GM18499 (cell line): ENCODE measurements around the gene CD34.

Source experiments
- ATAC-seq: cut with Tn5 transposase; IDR thresholded peaks from one replicate; pipeline ENCODE4 v1.9.1; 2021; ENCODE audit warnings: moderate number of reproducible peaks; ENCODE audit not compliant: insufficient read depth, unreplicated experiment

Gene CD34

GRCh38 chr1:207902566-207902965 lies 8.4 kb downstream of the CD34 start:
- no peak for ATAC-seq

DNA sequence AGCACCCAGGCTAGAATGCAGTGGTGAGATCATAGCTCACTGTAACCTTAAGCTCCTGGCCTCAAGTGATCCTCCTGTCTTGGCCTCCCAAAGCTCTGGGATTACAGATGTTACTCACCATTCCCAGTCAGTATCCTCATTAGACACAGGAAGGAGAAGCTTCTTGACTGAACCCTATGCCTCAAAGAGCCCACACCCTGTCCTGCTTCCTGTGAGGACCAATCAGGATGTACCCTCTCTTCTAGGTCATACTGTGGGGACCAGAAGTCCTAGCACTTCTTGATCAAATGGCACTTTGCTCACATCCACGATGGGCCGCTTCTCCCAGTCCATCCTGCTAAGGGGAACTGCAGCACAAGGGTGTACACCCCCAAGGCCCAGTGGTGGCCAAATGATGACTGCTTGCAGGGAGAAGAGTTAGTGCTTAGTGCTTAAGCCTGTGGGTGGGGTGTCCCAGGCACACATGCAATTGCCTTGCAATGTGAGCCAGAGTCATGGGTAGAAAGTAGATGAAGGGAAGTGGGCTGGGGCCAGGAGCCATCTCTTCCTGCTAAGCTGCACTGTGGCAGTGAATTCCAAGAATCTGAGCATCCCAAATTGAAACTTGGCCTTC lies 9.8 kb downstream of the CD34 start:
- ATAC-seq, result no peak

- no peak for ATAC-seq
Measured at GRCh38 chr1:207898836-207899235, 12.1 kb downstream of the CD34 start.

DNA sequence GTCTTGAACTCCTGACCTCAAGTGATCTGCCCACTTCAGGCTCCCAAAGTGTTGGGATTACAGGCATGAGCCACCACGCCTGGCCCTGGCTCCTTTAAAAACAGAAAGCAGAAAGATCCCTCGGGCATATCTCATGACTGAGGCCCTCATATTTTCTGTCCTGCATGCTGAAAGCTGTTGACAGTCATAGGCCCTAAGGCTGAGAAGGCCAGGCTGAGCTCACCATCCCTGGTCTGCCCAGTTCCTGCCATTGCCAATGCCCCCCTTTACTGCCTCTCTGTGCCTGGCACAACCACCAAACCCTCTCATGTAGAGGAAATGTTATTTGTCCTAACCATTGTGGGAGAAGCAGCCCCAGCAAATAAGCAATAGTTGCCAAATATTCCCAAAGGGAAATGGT lies 12.7 kb downstream of the CD34 start:
- no peak for ATAC-seq

- ATAC-seq, result no peak
Measured at GRCh38 chr1:207897188-207897587, 13.7 kb downstream of the CD34 start.

GRCh38 chr1:207896547-207896946 lies 14.4 kb downstream of the CD34 start:
- ATAC-seq, result no peak

GRCh38 chr1:207894704-207895103 lies 16.2 kb downstream of the CD34 start:
- ATAC-seq, result no peak

DNA sequence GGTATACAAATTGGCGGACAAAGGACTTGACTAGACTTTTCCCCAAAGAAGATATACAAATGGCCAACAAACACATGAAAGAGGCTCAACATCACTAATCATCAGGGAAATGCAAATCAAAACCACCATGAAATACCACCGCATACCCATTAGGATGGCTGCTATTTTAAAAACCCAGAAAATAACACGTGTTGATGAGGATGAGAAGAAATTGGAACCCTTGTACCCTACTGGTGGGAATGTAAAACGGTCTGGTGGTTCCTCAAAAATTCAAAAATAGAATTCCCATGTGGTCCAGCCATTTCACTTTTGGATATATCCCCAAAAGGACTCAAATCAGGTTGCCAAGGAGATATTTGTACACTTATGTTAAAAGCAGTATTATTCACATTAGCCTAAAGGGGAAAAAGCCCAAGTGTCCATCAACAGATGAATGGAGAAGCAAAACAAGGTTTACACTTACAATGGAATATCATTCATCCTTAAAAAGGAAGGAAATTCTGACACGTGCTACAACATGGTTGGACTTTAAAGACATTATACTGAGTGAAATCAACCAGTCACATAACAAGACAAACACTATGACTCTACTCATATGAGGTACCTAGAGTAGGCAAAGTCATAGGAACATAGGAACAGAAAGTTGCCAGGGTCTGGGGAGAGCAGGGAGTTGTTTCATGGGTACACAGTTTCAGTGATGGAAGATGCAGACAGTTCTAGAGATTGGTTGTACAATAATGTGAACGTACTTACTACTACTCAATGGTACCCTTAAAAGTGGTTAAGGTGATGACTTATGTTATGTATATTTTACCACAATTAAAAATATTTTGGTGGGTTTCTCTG lies 17.0 kb downstream of the CD34 start:
- no peak for ATAC-seq

DNA sequence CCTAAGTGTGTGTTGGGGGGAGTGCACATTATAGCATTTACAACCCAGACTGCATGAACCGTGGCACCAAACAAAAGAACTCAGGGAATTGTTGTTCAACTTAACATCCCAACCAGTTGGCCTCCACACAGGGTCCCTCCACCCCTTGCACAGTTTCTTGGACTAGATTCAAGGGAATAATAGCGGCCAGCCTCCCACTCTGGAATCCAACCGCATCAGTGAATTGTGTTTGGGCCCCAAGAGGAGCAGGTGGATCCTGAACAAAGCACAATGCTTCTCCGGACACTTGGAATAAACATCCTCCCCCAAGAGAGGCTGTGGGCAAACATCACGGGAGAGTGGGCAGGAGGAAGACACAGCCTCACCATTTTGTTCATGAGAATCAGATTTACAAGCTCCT lies 18.2 kb downstream of the CD34 start:
- ATAC-seq, result no peak

DNA sequence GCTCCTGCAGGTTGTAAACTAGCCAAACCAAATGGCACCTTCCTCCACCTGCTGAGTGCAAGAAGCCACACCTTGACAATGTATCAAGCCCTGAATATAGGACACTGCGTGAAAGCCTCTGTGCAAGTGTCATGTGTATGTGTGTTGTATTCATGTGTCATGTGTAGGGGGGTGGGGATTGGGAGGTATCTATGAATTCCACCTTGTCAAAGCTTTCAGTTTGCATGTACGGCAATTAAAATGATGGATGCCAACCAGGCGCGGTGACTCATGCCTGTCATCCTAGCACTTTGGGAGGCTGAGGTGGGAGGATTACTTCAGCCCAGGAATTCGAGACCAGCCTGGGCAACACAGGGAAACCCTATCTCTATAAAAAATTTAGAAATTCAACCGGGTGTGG lies 19.8 kb downstream of the CD34 start:
- no peak for ATAC-seq

GRCh38 chr1:207890136-207890738 lies 20.7 kb downstream of the CD34 start:
- no peak for ATAC-seq

DNA sequence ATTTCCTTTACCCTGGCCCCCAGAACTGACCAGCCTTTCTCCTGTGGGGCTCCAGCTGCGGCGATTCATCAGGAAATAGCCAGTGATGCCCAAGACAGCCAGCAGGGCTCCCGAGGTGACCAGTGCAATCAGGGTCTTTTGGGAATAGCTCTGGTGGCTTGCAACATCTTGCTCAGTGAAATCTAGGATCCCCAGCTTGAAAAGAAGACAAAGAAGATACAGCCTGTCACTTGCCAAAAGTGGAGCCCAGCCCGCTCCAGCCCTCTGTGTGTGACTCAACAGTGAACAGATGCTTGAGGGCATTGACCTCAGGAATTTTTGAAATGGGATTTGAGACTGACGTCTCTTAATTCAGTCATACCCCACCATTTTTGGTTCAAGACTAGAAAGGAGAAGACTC lies 22.3 kb downstream of the CD34 start:
- ATAC-seq, result no peak

DNA sequence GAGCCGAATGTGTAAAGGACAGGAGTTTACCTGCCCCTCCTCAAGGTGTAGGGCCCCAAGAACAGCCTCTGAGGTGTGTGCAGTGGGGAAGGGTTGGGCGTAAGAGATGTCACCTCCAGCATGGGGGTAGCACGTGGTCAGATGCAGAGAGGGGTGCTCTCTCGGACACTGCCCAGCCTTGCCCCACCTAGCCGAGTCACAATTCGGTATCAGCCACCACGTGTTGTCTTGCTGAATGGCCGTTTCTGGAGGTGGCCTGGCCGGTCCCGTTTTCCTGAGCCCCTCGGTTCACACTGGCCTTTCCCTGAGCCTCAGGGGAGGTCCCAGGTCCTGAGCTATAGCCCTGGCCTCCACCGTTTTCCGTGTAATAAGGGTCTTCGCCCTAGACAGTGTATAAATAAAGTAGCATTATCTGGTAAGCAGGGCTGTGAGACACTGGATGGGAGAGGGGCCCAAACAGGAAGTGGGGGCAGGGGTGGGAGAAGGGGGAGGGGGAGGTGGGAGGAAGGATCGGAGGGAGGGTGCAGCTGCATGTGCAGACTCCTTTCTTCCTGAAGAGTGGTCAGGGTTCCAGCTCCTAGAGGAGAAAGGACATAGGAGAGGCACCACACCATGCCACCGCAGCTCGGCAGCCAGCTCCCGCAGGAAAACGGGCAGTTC lies 23.3 kb downstream of the CD34 start:
- ATAC-seq, result no peak

DNA sequence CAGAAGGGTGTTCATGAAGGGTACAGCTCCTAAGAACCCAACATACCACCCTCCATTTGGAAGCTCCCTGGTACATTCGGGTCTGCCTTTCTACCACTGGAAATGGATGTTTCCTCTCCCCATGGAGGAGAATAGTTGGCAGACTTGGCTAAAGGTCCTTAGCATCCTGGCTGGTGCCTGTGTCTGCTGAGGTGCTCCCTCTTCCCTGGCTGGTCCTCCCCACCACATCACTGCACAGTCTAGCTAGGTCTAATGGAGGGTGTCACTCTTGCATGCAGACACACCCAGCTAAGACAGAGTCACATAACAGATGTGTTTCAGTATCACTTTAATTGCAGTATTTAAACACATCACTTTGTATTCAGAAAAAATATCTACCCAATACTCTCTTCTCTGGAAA lies 24.7 kb downstream of the CD34 start:
- ATAC-seq, result no peak

DNA sequence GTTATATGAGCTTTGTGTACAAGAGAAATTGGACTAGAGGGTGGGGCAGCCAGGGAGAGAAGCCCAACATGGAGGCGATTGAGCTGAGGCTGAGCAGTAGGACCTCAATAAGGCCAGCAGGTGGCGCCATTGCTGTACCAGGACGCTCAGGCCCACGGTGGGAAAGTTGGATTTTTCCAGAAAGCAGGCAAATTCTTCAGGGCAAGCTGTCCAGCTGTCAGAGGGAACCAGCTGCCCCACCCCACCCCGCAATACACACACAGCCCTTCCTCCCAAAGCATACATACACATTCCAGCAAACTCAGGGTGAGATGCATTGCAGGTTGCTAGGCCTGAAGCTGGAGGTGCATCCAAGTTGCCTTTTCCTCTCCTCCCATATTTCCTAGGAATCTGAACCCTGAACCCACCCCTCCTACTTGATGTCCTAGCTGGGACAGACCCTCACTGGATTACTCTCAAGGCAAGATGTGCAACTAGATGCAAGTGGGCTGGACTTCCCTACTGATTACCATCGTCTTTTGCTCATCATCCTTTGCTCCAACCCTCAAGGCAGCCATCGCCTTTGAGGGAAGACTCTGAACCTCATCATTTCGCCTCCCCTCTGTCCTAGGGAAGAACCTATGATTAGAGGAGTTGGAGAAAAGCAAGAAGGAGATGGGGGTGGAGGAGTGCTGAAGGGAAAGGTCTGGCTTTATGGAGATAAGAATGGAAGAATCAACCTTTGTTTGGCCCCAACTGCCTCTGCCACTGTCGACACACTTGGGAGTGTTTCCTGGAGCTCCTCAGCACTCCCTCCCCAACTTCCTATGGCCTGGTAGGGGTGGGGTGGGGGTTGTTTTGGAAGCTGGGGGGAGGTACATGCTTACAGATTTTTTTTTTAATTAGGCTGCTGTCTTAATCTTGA lies 25.5 kb downstream of the CD34 start:
- no peak for ATAC-seq

GRCh38 chr1:207884266-207885029 lies 26.5 kb downstream of the CD34 start:
- no peak for ATAC-seq

GRCh38 chr1:207883660-207884250 lies 27.2 kb downstream of the CD34 start:
- ATAC-seq, result no peak

DNA sequence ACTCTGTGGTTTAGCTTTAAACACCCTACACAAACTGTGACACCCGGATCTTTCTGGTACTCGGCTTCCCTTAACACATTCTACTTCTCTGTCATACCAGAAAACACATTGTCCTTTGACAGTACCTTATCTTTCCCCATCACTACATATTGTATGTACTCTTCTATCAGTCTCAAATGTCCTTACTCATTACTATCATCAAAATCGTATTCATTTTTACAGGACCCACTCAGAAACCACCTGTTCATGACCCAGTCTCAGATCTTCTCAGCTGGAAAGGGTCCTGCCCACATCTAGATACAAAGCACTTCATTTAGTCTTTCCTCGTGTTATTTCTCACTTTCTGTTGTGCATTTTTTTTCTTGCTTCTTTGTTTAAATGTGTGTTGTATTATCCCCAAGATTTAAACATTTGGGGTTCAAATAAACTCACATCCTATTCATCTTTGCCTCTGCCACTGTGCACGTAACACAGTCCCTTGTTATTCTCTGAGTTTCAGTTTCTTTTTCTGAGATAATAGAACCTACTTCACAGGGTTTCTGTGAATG lies 27.7 kb downstream of the CD34 start:
- ATAC-seq, result no peak

DNA sequence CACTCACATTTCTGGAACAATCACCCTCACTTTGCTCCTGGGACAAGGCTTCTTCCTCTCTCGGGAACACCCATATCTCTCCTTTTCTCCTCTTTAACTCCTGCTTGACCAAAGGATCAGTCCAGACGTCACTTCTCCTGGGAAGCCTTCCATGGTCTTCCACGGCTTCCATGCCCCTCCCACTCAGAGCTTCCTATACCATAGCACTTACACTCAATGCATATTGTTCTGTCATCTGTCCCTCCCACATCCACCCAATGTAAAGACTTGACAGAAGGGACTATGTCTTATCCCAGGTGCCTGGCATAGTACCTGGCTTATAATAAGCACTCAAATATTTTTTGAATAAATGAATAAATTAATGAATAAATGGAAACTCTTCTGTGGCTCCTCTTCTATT lies 28.2 kb downstream of the CD34 start:
- no peak for ATAC-seq
